Epithelial cell of proximal tubule (primary cell): ENCODE results near the gene DIP2B. TPM values are rescaled to one million over a fixed set of nuclear protein-coding genes. Genes with fewer than 3 reads are reported as not detected.

Experiments used
- DNase-seq: peaks from one replicate; pipeline ENCODE4 v3.0.0-alpha.2; 2011; ENCODE audit warnings: low read depth
- H3K4me3 ChIP-seq: 2 replicates; pipeline ENCODE4 v1.5.1; 2011; ENCODE audit warnings: low read depth, mild to moderate bottlenecking, low read length
- CTCF ChIP-seq: conservative IDR thresholded peaks from 2 replicates; pipeline ENCODE4 v1.5.1; 2012; ENCODE audit warnings: low read depth, mild to moderate bottlenecking, low read length
- total RNA-seq: library from RNA; depleted of rRNA; stranded (reverse); fragments of >200 nt; gene quantifications from 2 replicates; pipeline ENCODE4 v1.2.3, GENCODE V29; 2015

The DIP2B gene
- total RNA-seq, 1 donor from 2014 or later: 21.6 TPM

GRCh38 chr12:50715174-50715573, 210.4 kb downstream of the DIP2B start:
- no peak overlapping the region for H3K4me3 ChIP-seq
- no peak for DNase-seq
- TF ChIP-seq CTCF: no peak

- no peak for TF ChIP-seq CTCF
- DNase-seq: no peak
- no peak overlapping the region for H3K4me3 ChIP-seq
Observed at GRCh38 chr12:50718760-50719159, 214.0 kb downstream of the DIP2B start.

DNA sequence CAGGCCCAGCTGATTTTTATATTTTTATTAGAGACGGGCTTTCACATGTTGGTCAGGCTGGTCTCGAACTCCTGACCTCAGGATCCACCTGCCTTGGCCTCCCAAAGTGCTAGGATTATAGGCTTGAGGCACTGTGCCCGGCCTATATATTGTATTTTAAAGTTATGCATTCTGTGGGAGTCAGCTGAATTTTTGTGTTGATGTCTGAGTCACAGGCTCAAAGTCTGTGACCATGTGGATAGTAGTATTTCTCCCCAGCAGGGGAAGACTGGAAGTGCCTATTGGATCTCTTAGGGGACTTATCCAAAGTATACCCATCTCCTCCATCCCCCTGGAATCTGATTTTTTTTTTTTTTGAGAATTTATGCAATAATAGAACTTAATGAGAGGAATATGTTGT, 215.3 kb downstream of the DIP2B start:
- no peak for TF ChIP-seq CTCF
- no peak for DNase-seq
- no peak overlapping the region for H3K4me3 ChIP-seq

GRCh38 chr12:50720501-50720900, 215.7 kb downstream of the DIP2B start:
- no peak for DNase-seq
- H3K4me3 ChIP-seq: no peak overlapping the region
- no peak for TF ChIP-seq CTCF

DNA sequence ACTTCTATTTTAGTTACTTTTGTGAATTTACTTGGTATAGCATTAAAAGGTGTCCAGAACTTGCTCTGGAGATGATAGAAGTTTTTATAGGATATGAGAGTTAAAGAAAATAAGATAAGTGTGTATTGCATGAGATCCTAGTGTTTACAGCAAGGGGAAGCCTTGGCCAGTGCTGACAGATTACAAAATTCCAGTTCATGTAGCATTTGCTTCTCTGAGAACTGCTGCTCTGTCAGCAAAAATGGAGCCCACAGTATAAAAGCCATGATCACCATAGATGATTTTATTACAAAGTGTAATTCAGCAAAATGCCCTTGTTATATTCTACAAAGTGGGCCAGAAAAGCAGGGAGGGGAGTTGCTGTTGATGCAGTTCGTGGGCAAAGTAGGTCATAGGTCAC, 219.1 kb downstream of the DIP2B start:
- DNase-seq: no peak
- no peak for TF ChIP-seq CTCF
- H3K4me3 ChIP-seq: no peak overlapping the region

DNA sequence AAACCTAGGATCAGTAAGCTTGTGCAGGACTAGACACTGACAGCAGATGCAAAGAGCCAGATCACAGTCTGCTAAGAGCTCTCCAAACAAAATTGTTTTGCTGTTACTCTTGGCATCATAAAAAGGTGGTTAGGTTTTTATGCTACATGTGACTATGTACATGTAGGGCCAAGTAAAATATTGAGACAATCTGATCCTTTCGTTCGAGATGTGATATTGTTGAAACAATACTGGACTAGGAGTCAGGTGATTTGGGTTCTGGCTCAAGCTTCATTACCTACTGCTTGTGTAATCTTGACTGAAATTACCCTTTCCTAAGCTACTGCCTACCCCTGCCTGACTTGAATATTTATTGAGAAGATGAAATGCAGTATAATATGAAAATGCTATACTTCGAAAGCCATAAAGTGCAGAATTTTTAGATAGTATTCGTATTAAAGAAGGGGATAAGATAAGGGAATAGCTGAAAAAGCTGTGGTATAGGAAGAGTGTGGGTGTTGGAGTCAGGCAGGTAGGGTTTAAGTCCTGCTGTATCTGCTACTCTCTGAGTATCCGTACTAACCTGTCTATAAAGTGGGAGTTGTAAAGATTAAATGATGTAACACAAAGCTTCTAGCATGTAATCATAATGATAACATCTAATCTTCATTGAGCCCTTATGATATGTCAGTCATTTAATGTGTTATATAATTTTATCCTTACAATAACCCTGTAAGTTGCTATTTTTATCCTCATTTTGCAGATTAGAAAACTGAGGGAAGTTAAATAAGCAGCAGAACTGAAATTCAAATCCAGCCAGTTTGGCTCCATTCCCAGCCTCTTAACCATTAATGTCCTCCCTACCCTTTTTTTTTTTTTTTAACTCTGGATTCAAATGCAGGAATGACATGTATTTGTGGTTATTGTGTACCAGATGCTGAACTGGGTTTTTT, 220.5 kb downstream of the DIP2B start:
- no peak for TF ChIP-seq CTCF
- H3K4me3 ChIP-seq: no peak overlapping the region
- DNase-seq: no peak

DNA sequence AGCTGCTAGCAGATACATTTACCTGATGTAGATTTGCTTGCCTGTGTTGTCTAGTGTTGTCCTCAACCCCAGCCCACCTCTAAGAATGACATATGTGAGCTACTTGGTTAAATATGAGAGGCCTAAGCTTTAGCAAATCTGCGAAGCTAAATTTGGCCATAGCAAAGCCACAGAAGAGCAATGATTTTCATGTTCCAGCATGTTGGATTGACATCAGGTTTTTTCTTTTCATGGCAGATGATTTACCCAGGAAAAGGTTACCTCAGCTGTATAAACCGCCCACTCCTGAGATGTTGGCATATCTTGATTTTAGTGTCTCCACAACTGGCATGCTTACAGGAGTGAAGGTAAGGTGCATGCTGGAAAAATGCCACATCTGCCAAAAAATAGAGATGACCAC, 222.7 kb downstream of the DIP2B start:
- TF ChIP-seq CTCF: no peak
- no peak for DNase-seq
- no peak overlapping the region for H3K4me3 ChIP-seq
